K562 (cell line): ENCODE measurements around the gene PRXL2B. TPM values are rescaled to one million over a fixed set of nuclear protein-coding genes. Genes with fewer than 3 reads are reported as not detected.

Experiments used
- EHMT2 ChIP-seq: fragments of 450-650 bp; IDR thresholded peaks from 2 replicates; pipeline ENCODE4 v1.6.1; 2018; ENCODE audit warnings: antibody characterized with exemption
- EP400 ChIP-seq: fragments of 450-650 bp; IDR thresholded peaks from 2 replicates; pipeline ENCODE4 v1.6.1; 2017; ENCODE audit warnings: antibody characterized with exemption, mild to moderate bottlenecking, moderate library complexity
- ESRRA ChIP-seq: fragments of 450-650 bp; IDR thresholded peaks from 2 replicates; pipeline ENCODE4 v1.6.1; 2014; ENCODE audit warnings: low read depth, mild to moderate bottlenecking, moderate library complexity, borderline replicate concordance
- GTF2E2 ChIP-seq: fragments of 200-800 bp; sonication (Bioruptor generic); IDR thresholded peaks from 2 replicates; pipeline ENCODE4 v1.6.1; 2016; ENCODE audit warnings: missing genetic modification characterization, missing compliant biosample characterization
- HIVEP1 ChIP-seq: fragments of 250-450 bp; sonication (Bioruptor Pico); IDR thresholded peaks from 2 replicates; pipeline ENCODE4 v1.4.0; 2020; ENCODE audit warnings: mild to moderate bottlenecking
- KAT2B ChIP-seq: IDR thresholded peaks from one replicate; pipeline ENCODE4 v1.6.1; 2012; ENCODE audit warnings: low read depth, mild to moderate bottlenecking, control low read depth, inconsistent platforms, low read length, moderate library complexity
- MYNN ChIP-seq, 2 experiments: sonication (generic); formaldehyde crosslinking in 1 of 2; IDR thresholded peaks; 2 replicates each; pipeline versions ENCODE4 v1.5.0 to v1.6.1; 2016 to 2020; ENCODE audit warnings: antibody characterized with exemption in 1 of 2, missing genetic modification reagents in 1 of 2
- NCOR1 ChIP-seq: fragments of 450-650 bp; IDR thresholded peaks from 2 replicates; pipeline ENCODE4 v1.6.1; 2016; ENCODE audit warnings: mild to moderate bottlenecking, moderate library complexity
- NEUROD1 ChIP-seq: fragments of 150-350 bp; IDR thresholded peaks from 2 replicates; pipeline ENCODE4 v1.6.1; 2014; ENCODE audit warnings: borderline replicate concordance, low read length, low read depth; ENCODE audit not compliant: partially characterized antibody
- NR2C2 ChIP-seq, 2 experiments: fragments of 200-800 bp in 1 of 2; sonication (Bioruptor generic) in 1 of 2; sonication (generic) in 1 of 2; formaldehyde crosslinking in 1 of 2; IDR thresholded peaks; 2 replicates each; pipeline versions ENCODE4 v1.6.1 to v1.8.0; 2016 to 2022; ENCODE audit warnings: mild to moderate bottlenecking in 1 of 2, missing compliant biosample characterization in 1 of 2, missing genetic modification characterization in 1 of 2, missing genetic modification reagents in 1 of 2
- RBM17 ChIP-seq: fragments of 200-400 bp; formaldehyde crosslinking; IDR thresholded peaks from 2 replicates; pipeline ENCODE4 v1.6.1; 2017; ENCODE audit warnings: low read depth, mild to moderate bottlenecking, low read length, borderline replicate concordance
- RERE ChIP-seq: sonication (generic); formaldehyde crosslinking; IDR thresholded peaks from 2 replicates; pipeline ENCODE4 v1.8.0; 2023; ENCODE audit warnings: missing genetic modification reagents, mild to moderate bottlenecking, borderline replicate concordance
- RNF2 ChIP-seq: sonication (generic); IDR thresholded peaks from 2 replicates; pipeline ENCODE4 v1.6.1; 2016
- SPI1 ChIP-seq: IDR thresholded peaks from 2 replicates; pipeline ENCODE4 v1.6.1; 2011; ENCODE audit warnings: low read depth, low read length, control low read depth, borderline replicate concordance
- TEAD1 ChIP-seq, 2 experiments: fragments of 450-650 bp in 1 of 2; sonication (generic) in 1 of 2; formaldehyde crosslinking; IDR thresholded peaks; 2 replicates each; pipeline versions ENCODE4 v1.4.0 to v1.8.0; 2020 to 2022; ENCODE audit warnings: mild to moderate bottlenecking in 2 of 2, missing genetic modification reagents in 1 of 2
- TGIF2 ChIP-seq: sonication (generic); formaldehyde crosslinking; IDR thresholded peaks from 2 replicates; pipeline ENCODE4 v1.8.1; 2022; ENCODE audit warnings: mild to moderate bottlenecking, missing genetic modification reagents, moderate library complexity
- THRB ChIP-seq: fragments of 450-650 bp; formaldehyde crosslinking; conservative IDR thresholded peaks from 2 replicates; pipeline ENCODE4 v1.4.0; 2022; ENCODE audit warnings: mild to moderate bottlenecking, missing genetic modification characterization
- TOE1 ChIP-seq, 2 experiments: fragments of 450-650 bp in 1 of 2; sonication (generic) in 1 of 2; formaldehyde crosslinking in 1 of 2; IDR thresholded peaks; 2 replicates each; pipeline versions ENCODE4 v1.7.1 to v1.8.0; 2016 to 2022; ENCODE audit warnings: borderline replicate concordance in 2 of 2, mild to moderate bottlenecking in 2 of 2, antibody characterized with exemption in 1 of 2, inconsistent platforms in 1 of 2, low read depth in 1 of 2, missing genetic modification reagents in 1 of 2, moderate library complexity in 1 of 2
- ZKSCAN1 ChIP-seq: fragments of 150-350 bp; IDR thresholded peaks from 2 replicates; pipeline ENCODE4 v1.6.1; 2016; ENCODE audit warnings: low read depth, low read length
- ZNF224 ChIP-seq: sonication (generic); formaldehyde crosslinking; IDR thresholded peaks from 2 replicates; pipeline ENCODE4 v1.8.0; 2022; ENCODE audit warnings: mild to moderate bottlenecking, missing genetic modification reagents
- ZNF408 ChIP-seq: fragments of 250-450 bp; sonication (Bioruptor Pico); IDR thresholded peaks from 2 replicates; pipeline ENCODE4 v1.4.0; 2020; ENCODE audit warnings: low read depth, mild to moderate bottlenecking, moderate library complexity
- polyA plus RNA-seq, 8 experiments: library from polyadenylated mRNA; depleted of rRNA in 4 of 8; stranded (reverse) in 5 of 8; unstranded in 3 of 8; fragments of >200 nt; fragmentation: Nextera tagmentation in 2 of 8; fragmentation: Illumina TruSeq in 1 of 8; extraction: Ambion mirVana in 2 of 8; extraction: Trizol in 1 of 8; gene quantifications; 2 replicates each; pipeline versions ENCODE4 v1.2.1 to v1.2.3, GENCODE V29; 2011 to 2014; ENCODE audit warnings: inconsistent platforms in 1 of 8, missing spikeins in 1 of 8
- total RNA-seq, 7 experiments: library from RNA; depleted of rRNA in 6 of 7; stranded (reverse); fragments of >200 nt in 6 of 7; fragmentation: Illumina TruSeq in 2 of 7; extraction: Trizol in 2 of 7; gene quantifications; 2 replicates each; pipeline versions ENCODE4 v1.2.1 to v1.2.3, GENCODE V29; 2011 to 2021; ENCODE audit warnings: low replicate concordance in 1 of 7

PRXL2B gene
- total and polyA plus RNA-seq, 9 of the 15 experiments (the other 6 are each of a cell fraction or from before 2014, with no cell fraction given): 0.99 to 25.3 (median 11.8) TPM

GRCh38 chr1:2585318-2586092 lies 1.1 kb upstream of the PRXL2B start (continued):
- TF ChIP-seq NEUROD1 (no peak), TGIF2 (CRISPR knock-in tag) (peak; percentile 82; the same call in 1 of the 2 replicates), KAT2B (no peak), NR2C2 (CRISPR knock-in tag; IDR thresholded peaks at IDR 0.05) (no peak), NR2C2 (tag; IDR thresholded peaks at IDR 0.05) (peak; percentile 81), THRB (CRISPR knock-in tag) (no peak), RERE (CRISPR knock-in tag) (no peak), SPI1 (peak; percentile 60; the same call in 1 of the 2 replicates), MYNN (IDR thresholded peaks at IDR 0.05) (peak; percentile 80), MYNN (CRISPR knock-in tag; IDR thresholded peaks at IDR 0.05) (no peak), EHMT2 (no peak), ZKSCAN1 (no peak), ESRRA (peak; percentile 33; the same call in 1 of the 2 replicates), ZNF224 (no peak), NCOR1 (peak; percentile 93), TEAD1 (CRISPR knock-in tag; IDR thresholded peaks at IDR 0.05) (peak in 1 of 2 experiments; percentile 57; a peak in 1 of 4 replicates), RNF2 (peak; percentile 83; the same call in 1 of the 2 replicates), EP400 (peak; percentile 75; the same call in 1 of the 2 replicates), RBM17 (no peak), GTF2E2 (tag) (no peak), TOE1 (IDR thresholded peaks at IDR 0.05; ENCODE audit: borderline replicate concordance) (peak; percentile 58; the same call in 1 of the 2 replicates), TOE1 (CRISPR knock-in tag; IDR thresholded peaks at IDR 0.05; ENCODE audit: borderline replicate concordance, low read depth) (no peak), HIVEP1 (no peak), ZNF408 (CRISPR knock-in tag) (no peak)
